Nephron progenitor cell (in vitro differentiated cells): ENCODE results near the gene SCIN.

Experiments
- DNase-seq: peaks from one replicate; pipeline ENCODE4 v3.0.0; 2021
- H3K27ac Mint-ChIP-seq: 2 replicates; pipeline ENCODE4 v1.8.0; 2021; ENCODE audit warnings: mild to moderate bottlenecking, moderate library complexity, mixed read lengths
- H3K27me3 Mint-ChIP-seq: 2 replicates; pipeline ENCODE4 v1.8.0; 2021; ENCODE audit warnings: mild to moderate bottlenecking, low read depth, mixed read lengths; ENCODE audit not compliant: poor library complexity
- H3K36me3 Mint-ChIP-seq: 2 replicates; pipeline ENCODE4 v1.8.0; 2021; ENCODE audit warnings: low read depth, mixed read lengths
- H3K4me1 Mint-ChIP-seq: 2 replicates; pipeline ENCODE4 v1.8.0; 2021; ENCODE audit warnings: mixed read lengths
- H3K4me3 Mint-ChIP-seq: 2 replicates; pipeline ENCODE4 v1.8.0; 2021; ENCODE audit warnings: mild to moderate bottlenecking, moderate library complexity, mixed read lengths
- H3K9me3 Mint-ChIP-seq: 2 replicates; pipeline ENCODE4 v1.8.0; 2021; ENCODE audit warnings: mild to moderate bottlenecking, moderate library complexity, mixed read lengths
- CTCF ChIP-seq: fragments of 200-600 bp; sonication (generic); IDR thresholded peaks from 2 replicates; pipeline ENCODE4 v1.5.0; 2021; ENCODE audit warnings: antibody characterized with exemption

Gene SCIN

GRCh38 chr7:12583922-12584321 is 13.4 kb downstream of the SCIN start:
- H3K36me3 Mint-ChIP-seq, result no peaks in the 10 kb centered on the region
- H3K4me3 Mint-ChIP-seq, result no peak overlapping the region
- no peak overlapping the region for H3K27ac Mint-ChIP-seq
- H3K4me1 Mint-ChIP-seq, result peaks cover 6% of the 10 kb centered on the region
- DNase-seq, result no peak
- peaks cover 4% of the 10 kb centered on the region for H3K9me3 Mint-ChIP-seq
- peaks cover under 1% of the 10 kb centered on the region for H3K27me3 Mint-ChIP-seq
- TF ChIP-seq CTCF, result no peak

GRCh38 chr7:12584930-12585329 is 14.4 kb downstream of the SCIN start:
- peaks cover 4% of the 10 kb centered on the region for H3K9me3 Mint-ChIP-seq
- no peak for TF ChIP-seq CTCF
- H3K4me1 Mint-ChIP-seq, result peaks cover 6% of the 10 kb centered on the region
- H3K4me3 Mint-ChIP-seq, result no peak overlapping the region
- no peak for DNase-seq
- H3K36me3 Mint-ChIP-seq, result no peaks in the 10 kb centered on the region
- H3K27ac Mint-ChIP-seq, result no peak overlapping the region
- H3K27me3 Mint-ChIP-seq, result no peaks in the 10 kb centered on the region

GRCh38 chr7:12586271-12586670 is 15.8 kb downstream of the SCIN start:
- Mint-ChIP-seq H3K9me3 (peaks cover 4% of the 10 kb centered on the region), H3K36me3 (no peaks in the 10 kb centered on the region), H3K4me1 (no peaks in the 10 kb centered on the region), H3K4me3 (no peak overlapping the region), H3K27ac (no peak overlapping the region), H3K27me3 (no peaks in the 10 kb centered on the region)
- TF ChIP-seq CTCF, result no peak
- DNase-seq, result no peak

- H3K36me3 Mint-ChIP-seq, result no peaks in the 10 kb centered on the region
- TF ChIP-seq CTCF, result no peak
Measured at GRCh38 chr7:12588259-12588904, 17.9 kb downstream of the SCIN start.

GRCh38 chr7:12590559-12590958 is 20.0 kb downstream of the SCIN start:
- Mint-ChIP-seq H3K27ac (no peak overlapping the region), H3K4me3 (no peak overlapping the region), H3K4me1 (no peaks in the 10 kb centered on the region), H3K9me3 (peaks cover 16% of the 10 kb centered on the region), H3K27me3 (no peaks in the 10 kb centered on the region), H3K36me3 (no peaks in the 10 kb centered on the region)
- TF ChIP-seq CTCF, result no peak
- DNase-seq, result no peak

More at GRCh38 chr7:12588259-12588904, 17.9 kb downstream of the SCIN start:
- H3K27ac Mint-ChIP-seq, result no peak overlapping the region
- peaks cover 4% of the 10 kb centered on the region for H3K9me3 Mint-ChIP-seq
- H3K4me3 Mint-ChIP-seq, result no peak overlapping the region
- DNase-seq, result no peak
- no peaks in the 10 kb centered on the region for H3K4me1 Mint-ChIP-seq
- H3K27me3 Mint-ChIP-seq, result no peaks in the 10 kb centered on the region
